C4-2B (cell line): Measurements from ENCODE around the gene DNAAF8.

ENCODE experiments used
- CTCF ChIP-seq: fragments of 450-650 bp; conservative IDR thresholded peaks from 2 replicates; pipeline ENCODE4 v1.5.1; 2017; ENCODE audit warnings: mild to moderate bottlenecking
- ZFX ChIP-seq: fragments of 450-650 bp; IDR thresholded peaks from 2 replicates; pipeline ENCODE4 v1.6.1; 2017

GRCh38 chr16:4747906-4748681 is 13.8 kb downstream of the DNAAF8 start:
- no peak for TF ChIP-seq CTCF
- TF ChIP-seq ZFX: no peak
